ENCODE measurements around the gene ITIH5.

Gene ITIH5

DNA sequence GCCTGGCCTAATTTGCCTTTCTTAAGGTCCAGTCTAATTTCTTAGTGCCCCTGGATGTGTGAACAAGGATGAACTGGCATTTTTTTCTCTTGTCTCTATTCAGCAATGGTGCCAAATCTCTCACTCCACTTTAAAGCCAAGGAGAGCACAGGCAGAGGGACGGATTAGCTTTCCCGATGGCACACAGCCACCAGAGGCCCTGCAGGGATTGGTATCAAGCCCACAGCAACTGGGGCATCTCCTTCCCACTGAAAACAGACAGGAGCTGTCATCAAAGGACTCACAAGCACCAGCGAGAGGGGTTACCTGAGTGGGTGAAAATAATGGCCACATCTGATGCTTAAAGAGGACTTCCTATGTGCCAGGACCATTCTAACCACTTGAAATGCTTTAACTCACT is 83.1 kb downstream of the ITIH5 start:
- no peak for DNase-seq

DNA sequence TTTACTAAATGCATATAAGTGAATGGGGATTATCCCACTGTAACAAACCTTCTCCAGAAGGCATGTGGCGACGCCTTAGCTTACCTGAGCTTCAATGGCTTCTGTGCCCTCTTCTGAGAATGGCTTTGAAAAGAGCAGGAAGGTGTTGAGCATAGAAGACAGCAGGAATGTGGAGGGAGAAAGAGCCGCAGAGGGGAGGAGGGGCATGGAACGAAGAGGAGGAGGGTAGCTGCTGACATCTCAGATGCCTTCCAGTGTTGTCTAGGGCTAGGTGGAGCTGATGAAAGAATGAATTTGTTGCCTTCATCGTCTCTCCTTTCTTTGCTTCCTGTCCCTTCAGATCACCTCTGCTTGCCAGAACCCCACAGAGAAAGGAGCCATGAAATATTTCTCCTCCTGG is 86.2 kb downstream of the ITIH5 start:
- no peak for DNase-seq

DNA sequence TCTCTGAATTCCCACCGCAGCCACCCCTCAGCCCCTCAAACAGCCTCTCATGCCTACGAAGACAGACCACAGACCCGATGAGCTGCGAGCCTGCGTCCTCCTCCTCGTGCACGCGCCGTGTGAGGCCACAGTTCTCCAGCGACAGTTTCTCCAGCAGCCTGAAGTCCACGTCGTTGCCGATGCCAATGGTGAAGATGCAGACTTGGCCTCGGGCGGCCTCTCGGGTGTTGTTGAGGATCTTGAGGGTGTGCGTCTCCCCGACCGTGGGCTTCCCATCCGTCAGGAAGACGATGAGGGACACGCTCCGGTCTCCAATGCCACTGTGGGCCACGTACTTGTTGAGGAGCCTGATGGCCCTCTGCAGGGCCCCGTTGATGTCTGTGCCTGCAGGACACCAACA is 87.1 kb downstream of the ITIH5 start:
- DNase-seq, result no peak

DNA sequence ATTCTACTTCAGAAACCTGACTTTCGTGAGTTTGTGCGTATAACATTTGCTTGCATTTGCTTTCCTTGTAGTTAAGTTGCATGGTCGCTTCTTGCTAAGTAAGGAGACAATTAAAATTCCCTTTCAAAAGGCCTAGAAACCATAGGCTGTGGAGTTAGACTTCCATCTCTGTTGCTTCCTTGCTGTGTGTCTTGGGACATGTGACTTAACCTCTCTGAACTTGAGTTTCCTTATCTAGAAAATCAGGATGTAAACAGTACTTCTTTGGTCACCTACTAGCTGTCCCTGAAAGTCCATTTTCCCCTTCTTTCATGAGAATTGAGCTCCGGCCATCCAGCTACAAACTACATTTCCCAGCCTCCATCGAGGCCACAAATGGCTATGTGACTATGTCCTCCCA is 89.2 kb downstream of the ITIH5 start:
- no peak for DNase-seq

DNA sequence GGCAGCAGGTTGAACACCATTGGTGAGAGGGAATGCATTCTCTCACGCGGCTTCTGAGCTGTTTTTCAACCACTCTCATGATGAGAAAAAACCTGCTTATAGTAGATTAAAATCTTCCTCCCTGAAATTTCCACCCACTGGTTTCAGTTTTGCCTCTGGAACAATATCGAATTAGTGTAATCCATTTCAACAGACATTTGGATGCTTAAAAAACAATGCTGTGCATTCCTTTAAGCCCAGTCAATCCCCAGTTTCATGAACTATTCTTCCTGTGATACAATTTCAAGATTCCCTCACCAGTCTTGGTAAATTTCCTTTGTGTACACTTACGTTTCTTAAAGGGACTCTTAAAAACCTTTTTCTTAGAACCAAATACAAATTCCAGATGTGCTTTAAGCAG is 89.6 kb downstream of the ITIH5 start:
- no peak for DNase-seq

DNA sequence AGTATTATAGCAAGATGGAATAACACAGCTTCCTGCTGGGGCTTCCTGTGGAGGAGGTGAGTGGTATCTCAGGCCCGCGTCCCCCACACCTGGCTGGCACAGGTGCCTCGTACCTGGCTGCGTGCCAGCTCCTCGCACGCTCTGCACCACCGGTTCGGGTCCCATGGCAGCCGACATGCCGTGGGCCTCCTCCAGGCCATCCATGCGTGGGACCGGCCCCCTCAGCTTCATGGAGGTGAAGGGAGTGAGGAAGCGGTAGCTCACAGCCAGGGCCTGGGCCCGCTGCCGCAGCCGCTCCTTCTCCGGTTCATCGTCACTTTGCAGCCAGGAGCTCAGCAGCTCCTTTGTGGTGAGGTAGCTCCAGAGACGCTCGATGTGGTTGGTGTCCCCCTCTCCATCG is 90.4 kb downstream of the ITIH5 start:
- DNase-seq, result no peak

DNA sequence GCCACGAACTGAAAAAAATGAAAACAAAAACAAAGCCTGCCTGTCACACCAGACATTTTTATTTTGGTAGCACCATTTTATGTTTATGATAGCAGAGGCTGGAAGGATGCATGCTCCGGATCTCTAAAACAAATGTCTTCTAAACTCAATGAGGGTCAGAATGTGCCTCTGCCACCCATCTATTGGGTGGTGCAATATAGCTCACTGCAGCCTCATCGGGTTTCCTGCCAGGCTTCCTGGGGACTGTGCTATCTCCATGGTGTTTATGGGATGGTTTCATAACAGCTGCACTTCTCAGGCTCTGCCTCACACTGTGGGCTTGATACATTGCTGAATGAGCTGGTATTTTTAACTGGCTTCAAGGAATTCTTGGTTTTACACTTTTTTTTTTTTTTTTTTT is 94.4 kb downstream of the ITIH5 start:
- DNase-seq, result peak in 1 of 2 experiments; percentile 2

DNA sequence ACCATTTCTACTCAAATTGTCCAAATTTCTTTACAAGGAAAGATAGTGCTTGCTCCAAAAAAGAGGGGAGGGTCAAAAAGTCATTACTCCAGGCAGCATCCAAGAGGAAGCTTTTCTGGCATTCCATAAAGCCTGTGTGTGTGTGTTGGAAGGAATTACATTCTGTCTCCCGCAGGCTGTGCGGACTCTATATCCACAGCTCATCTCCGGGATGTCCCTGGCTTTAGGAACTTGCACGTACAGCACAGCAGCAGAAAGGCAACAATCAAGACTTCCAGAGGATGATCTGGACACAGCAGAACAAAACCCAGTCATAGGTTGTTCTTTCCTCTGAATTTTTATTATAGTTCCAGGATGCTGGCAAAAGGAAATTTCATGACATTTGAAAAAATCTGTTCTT is 94.8 kb downstream of the ITIH5 start:
- DNase-seq, result no peak

DNA sequence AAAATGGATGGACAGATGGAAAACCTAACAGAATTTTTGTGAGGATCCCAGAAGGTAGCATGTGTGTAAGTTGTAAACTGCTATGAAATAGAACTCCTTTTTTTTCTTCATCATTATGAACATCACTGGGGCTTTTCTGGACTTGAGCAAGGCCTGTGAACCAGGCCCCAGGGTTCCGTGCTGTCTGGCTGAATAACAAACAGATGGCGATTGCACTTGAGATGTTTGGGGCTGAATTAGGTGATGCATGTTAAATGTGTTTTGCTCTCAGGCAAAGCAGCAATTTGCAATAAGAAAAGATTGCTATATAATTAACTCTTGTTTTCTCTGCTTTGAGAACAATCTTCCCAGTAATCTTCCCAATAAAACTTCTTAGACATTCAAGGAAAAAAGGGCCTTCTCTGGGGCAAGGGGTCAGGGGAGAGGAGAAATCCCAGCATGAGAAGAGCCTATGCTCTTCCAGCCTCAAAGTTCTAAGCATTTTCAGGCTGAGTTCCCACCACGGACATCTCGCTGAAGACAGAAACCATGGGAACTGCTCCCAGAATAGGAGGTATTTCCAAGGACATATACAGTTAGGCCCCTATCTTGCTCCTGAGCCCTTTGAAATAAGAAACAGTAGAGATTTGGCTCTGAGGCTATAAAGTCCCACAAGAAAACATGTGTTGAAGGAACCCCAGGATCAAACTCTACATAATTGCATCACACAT is 98.7 kb downstream of the ITIH5 start:
- DNase-seq, result no peak

DNA sequence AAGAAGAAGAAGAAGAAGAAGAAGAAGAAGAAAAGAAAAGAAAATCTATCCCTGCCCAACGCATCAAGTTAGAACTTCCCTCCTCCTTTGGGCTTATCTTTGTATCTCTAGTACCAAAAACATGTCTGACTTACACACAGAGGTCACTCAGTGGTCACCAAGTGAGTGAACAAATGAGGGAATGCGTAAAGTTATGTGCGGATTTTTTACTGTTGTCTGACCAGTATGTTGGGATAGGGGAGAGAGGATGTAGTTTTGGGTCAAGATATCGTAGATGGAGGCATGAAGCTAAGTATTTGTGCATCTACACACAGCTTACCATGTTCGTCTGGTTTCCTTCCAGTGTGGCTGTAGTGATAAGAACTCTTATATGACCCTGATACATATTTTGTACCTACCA is 99.9 kb downstream of the ITIH5 start:
- DNase-seq, result no peak

DNA sequence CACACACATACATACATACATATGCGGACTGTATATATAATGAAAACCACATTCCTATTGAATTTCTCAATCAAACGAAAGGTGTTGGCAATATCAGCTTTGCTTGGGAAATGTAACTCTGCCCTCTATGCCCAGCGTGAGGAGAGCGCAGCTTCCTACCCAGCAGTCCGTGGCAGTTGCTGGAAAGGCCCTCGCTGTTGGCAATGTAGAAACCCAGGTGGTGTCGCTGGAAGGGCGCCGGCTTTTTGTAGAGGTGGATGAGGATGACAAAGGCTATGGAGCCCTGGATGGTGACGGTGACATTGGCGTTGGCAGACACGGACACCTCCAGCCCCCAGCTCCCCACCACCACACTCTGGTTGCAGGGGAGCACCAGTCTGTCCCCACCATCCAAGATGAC is 100.9 kb downstream of the ITIH5 start:
- no peak for DNase-seq

DNA sequence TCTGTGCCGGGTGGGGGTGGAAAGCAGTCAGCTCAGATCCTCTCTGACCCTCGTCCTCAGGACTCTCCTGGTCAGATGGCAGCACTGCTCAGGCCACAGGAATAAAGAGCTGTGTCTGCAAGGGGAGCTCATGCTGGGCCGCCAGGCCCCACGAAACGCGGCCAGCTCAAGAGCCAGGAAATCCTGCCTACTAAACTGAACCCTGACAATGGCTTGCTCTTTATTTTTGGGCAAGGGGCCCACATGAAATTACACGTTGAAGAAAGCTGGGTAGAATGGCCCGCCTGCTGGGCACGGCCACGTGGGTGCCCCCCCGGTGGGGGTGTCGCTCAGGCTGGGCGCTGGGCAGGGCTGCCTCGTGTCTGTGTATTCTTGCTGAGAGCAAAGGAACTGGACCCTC is 103.0 kb downstream of the ITIH5 start:
- no peak for DNase-seq

DNA sequence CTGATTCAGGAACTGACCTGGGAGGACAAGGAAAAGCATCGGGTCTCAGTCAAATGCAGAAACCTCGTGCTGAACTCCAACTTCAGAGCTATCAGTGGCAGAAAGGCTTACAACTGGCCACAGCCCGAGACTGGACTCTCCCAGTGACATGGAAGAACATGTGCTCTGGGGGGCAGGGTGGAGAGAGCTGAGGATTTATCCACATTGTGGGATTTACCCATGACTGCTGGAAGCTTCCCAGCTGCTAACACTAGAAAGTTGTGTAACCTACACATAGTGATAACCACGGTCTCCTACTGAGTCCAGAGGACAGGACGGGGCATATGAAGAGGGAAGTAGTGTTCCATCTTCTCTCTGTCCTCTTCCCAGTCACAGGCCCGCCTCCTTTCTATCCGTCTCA is 103.4 kb downstream of the ITIH5 start:
- no peak for DNase-seq

DNA sequence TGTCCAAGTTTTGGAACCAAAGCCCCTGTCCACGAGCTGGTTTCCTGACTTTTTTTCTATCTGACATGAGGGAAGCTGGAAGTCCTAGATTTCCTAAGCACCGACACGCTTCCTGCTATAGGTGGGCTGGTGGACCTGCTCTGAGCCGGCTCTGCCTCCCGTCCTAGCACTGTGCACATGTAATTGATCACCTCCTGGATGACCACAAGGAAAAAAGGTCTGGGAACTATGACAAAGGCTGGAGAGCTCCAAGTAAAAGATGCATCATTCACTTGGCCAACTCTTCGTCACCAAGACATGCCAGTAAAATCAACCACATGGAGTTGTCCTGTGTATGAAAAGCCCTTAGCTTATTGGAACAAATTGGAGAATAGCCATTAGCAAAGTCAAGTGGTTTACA is 104.8 kb downstream of the ITIH5 start:
- DNase-seq, result no peak

DNA sequence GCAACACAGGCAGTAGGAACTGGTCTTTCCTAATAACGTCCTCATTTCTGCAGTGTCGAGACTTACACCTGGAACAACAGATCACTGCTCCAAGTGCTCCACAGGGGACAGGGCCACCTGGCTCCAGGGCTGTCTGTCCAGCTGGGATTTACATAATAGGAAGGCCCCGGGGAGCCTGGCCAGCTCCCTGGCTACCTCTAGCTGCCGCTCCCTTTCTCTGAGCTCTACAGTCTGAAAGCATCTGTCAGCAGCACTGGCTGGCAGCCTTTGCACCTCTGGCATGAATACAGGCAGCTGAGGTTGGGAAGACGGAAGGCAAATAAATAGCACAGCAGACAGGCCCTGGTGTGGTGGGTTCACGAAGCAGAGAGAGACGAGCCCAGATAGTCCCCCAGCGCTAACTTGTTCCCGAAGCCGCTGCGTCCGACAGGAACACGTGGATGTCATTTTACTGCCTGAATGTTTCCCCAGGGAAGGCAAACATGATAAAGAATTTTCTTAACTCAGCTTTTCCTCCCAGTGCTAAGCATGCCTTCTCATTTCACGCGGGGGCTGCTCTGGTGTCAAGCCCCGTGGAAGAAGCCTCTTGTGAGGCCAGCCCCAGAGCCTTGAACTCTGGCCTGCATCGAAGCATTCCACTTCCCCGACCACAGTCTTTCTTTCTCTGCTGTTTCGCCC is 105.4 kb downstream of the ITIH5 start:
- peak in 1 of 2 experiments; percentile 42 for DNase-seq

DNA sequence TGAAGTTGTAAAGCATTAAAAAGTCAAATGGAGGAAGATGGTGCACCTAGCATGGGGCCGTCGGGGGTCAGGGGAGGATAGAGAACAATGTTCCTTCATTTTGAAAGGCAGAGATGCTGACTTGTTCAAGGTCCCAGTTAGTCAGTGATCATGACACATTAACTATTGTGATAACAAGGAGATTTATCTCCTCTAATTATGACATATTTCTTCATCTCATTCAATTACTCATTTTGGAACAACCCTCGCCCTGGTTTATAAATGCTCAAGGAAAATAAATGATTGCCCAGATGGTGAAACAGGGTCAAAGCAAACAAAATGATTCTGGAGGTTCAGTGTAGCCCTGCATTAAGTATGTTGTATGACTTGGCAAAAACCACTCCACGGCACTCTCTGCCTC is 106.2 kb downstream of the ITIH5 start:
- no peak for DNase-seq

DNA sequence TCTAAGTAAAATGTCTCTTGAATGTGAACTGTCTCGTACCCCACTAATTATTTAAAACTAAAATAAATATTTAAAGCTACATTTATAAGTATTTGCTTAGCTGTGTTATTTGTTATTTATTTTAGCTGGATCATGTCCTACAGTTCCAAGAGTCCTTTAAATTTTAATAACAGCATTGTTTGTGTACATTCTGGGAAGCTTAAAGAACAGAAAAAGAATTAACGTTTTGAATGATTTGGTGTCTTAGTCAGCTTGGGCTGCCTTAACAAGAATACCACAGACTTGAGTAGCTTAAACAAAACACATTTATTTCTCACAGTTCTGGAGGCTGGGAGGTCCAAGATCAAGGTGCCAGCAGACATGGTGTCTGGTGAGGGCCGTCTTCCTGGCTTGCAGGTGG is 107.4 kb downstream of the ITIH5 start:
- DNase-seq, result no peak

DNA sequence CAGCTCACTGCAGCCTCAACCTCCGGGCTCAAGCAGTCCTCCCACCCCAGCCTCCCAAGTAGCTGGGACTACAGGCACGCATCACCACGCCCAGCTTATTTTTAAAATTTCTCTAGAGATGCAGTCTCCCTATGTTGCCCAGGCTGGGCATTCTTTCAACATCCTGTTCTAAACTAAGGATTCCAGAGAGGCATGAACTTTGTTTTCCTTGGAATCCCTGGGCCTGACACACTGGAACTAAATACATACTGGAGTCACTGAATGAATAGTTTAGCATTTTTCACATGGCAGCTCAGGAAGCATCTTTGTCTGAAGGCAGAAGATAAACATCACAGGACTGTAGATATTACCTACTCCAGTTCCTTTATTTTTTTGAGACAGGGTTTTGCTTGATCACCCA is 108.7 kb downstream of the ITIH5 start:
- no peak for DNase-seq

DNA sequence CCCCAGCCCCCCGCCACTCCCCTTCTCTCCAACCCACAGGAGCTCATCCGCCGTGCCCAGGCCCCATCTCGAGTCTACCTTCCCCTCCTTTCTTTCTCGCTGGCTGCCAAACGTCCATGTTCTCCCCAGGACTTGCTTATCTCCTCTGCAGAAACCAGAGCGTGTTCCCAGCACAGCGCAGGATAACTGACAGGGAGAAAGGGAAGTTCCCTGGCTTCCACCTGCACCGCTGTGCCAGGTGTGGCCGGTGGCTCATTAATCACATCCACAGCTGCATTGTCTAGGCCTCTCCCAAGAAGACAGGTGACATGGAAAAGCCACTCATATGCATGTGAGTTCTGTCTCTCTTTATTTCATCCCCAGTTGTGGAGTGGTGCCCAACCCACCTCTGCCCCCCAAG is 113.2 kb downstream of the ITIH5 start:
- peak in 1 of 2 experiments; percentile 6 for DNase-seq

DNA sequence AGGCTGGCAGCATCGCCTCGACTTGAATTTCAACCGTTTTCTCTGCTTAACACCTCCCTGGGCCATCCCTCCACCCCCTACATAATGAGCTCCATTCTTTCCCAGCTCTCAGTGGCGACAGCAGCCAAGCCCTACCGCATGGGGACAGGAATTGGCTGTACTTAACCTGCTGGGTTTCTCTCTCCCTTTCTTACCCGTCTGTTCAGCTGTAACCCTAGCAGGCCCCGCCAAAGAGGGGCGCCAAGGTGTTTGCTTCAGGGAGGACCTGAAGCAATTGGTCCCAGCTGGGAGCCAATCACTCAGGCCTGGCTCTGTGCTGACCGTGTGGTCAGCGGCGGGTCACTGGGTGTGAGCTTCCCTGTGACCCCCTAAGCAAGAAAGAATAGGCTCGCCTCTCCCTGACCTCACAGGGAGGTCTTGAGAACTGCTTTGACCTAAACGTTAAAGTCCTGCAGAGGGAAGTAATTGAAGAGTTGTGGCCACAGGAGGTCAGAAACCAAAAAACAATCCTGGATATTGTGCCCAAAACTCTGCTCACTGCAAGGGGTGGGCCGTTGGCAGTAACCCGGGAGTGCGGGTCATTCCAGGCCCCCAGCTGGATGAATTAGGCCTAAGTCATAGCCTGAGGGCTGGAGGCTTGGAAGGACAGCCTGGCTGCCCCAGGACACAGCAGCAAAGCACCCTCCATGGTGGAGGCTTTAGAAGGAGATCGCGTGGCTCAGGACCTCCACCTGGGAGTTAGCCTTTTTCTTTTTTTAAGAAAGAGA is 114.6 kb downstream of the ITIH5 start:
- peak in 1 of 2 experiments; percentile 27 for DNase-seq

DNA sequence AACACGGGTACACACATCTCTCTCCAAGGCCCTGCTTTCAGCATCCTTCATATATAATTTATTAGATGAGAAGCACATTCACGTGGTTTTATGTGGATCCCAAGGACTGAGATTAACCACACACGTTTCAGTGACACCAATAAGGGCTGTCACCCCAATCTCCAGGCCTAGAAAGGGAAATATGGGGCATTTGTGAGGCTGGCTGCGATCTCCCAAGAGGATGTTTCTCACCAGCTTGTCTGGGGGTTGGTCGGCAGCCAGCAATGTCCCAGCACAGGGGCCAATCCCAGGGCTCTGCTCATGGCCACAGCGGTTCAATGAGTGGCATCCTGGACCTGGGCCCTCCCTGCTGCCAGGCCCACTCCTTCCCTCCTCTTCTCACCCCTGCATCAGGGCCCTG is 115.5 kb downstream of the ITIH5 start:
- no peak for DNase-seq

DNA sequence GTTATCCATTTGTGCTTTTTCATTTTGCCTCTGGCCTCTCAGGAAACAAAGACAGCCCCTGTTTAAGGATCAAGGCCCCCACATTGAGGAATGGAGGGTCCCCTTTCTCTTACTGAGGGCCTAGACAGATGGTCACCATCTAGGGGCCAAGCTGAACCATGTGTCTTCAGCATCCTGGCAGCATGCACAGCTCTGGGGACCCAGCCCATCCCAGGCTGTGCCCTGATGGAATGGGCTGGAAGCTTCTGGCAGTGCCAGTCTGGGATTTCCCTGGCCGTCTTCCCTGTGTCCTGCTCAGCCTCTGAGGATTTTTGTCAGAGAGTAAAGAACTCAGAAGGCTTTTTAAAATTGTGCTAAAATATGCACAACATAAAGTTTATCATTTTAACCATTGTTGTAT is 116.8 kb downstream of the ITIH5 start:
- DNase-seq, result no peak

DNA sequence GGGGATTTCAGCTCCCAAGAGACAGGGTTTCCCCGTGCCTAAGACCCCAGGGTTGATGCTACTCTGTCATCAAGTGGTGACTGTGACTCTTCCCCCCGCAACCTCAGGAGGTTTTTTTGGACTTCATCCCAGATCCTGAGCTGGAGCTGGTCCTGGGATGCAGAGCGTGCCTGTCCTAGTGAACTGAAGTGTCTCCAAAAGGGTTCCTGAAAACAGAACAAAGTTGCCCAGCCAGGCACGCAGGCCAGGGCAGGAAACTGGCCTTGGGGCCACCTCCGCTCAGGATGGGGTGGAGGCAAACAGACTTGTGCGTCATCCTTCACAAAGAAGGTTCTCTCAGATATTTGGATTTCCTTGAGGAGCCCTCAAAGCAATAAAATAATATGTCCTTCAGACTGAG is 118.9 kb downstream of the ITIH5 start:
- DNase-seq, result no peak

DNA sequence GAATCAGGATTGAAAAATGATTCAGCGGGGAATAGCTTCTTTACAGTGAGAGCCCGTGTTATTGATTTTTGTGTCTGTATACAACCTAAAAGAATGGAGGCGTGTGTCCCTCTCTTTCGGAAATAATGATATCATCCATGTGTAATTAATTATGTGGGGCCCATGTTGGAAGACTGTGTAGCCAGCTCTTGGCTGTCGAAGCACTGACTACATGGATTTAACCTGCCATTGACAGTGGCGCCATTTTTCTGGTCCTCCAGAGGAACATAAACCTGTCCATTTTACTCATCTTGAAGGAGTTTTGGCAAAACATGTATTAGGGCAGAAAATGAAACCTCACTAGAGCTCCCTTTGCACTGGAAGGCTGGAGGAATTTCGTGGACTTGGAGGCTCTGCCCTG is 119.6 kb downstream of the ITIH5 start:
- DNase-seq, result no peak

All from NCI-H526 (cell line).